Hepatocyte (in vitro differentiated cells): ENCODE data around the gene DNM3. TPM values are rescaled to one million over a fixed set of nuclear protein-coding genes. Genes with fewer than 3 reads are reported as not detected.

Experiments
- DNase-seq: peaks from one replicate; pipeline ENCODE4 v3.0.0-alpha.2; 2016; ENCODE audit warnings: low spot score
- H2AFZ ChIP-seq: fragments of 200-600 bp; sonication (generic); 2 replicates; pipeline ENCODE4 v1.6.0; 2016; ENCODE audit warnings: antibody characterized with exemption, mild to moderate bottlenecking
- H3K27ac ChIP-seq: fragments of 200-600 bp; sonication (generic); 2 replicates; pipeline ENCODE4 v1.5.1; 2016; ENCODE audit warnings: mild to moderate bottlenecking
- H3K27me3 ChIP-seq: fragments of 200-600 bp; sonication (generic); 2 replicates; pipeline ENCODE4 v1.6.1; 2016
- H3K36me3 ChIP-seq: fragments of 200-600 bp; sonication (generic); replicated peaks from 2 replicates; pipeline ENCODE4 v1.5.1; 2016; ENCODE audit warnings: low read depth; ENCODE audit not compliant: insufficient read depth
- H3K4me1 ChIP-seq: fragments of 200-600 bp; sonication (generic); 2 replicates; pipeline ENCODE4 v1.5.1; 2016; ENCODE audit warnings: mild to moderate bottlenecking, moderate library complexity; ENCODE audit not compliant: insufficient read depth
- H3K4me2 ChIP-seq: fragments of 200-600 bp; sonication (generic); 2 replicates; pipeline ENCODE4 v1.6.0; 2016
- H3K4me3 ChIP-seq: fragments of 200-600 bp; sonication (generic); 2 replicates; pipeline ENCODE4 v1.5.1; 2016; ENCODE audit warnings: mild to moderate bottlenecking
- H3K79me2 ChIP-seq: fragments of 200-600 bp; sonication (generic); 2 replicates; pipeline ENCODE4 v1.6.0; 2017; ENCODE audit warnings: mild to moderate bottlenecking
- H3K9me2 ChIP-seq: fragments of 200-600 bp; sonication (generic); replicated peaks from 2 replicates; pipeline ENCODE4 v1.6.0; 2017; ENCODE audit warnings: mild to moderate bottlenecking; ENCODE audit not compliant: insufficient read depth
- H3K9me3 ChIP-seq: fragments of 200-600 bp; sonication (generic); 2 replicates; pipeline ENCODE4 v1.5.1; 2016; ENCODE audit warnings: low read depth, mild to moderate bottlenecking
- H4K20me1 ChIP-seq: fragments of 200-600 bp; sonication (generic); 2 replicates; pipeline ENCODE4 v1.6.0; 2016; ENCODE audit warnings: mild to moderate bottlenecking; ENCODE audit not compliant: insufficient read depth, poor library complexity, severe bottlenecking
- EZH2 ChIP-seq: fragments of 200-600 bp; sonication (generic); IDR thresholded peaks from 2 replicates; pipeline ENCODE4 v1.6.1; 2016; ENCODE audit warnings: antibody characterized with exemption, mild to moderate bottlenecking, borderline replicate concordance
- EZH2phosphoT487 ChIP-seq: fragments of 200-600 bp; sonication (generic); IDR thresholded peaks from one replicate; pipeline ENCODE4 v1.6.1; 2018; ENCODE audit warnings: antibody characterized with exemption, mild to moderate bottlenecking, low read depth, moderate library complexity; ENCODE audit not compliant: unreplicated experiment, severe bottlenecking
- WGBS: methylation state at CpG from one replicate; pipeline ENCODE4 v1.1.6; 2016; ENCODE audit warnings: low lambda C conversion rate; ENCODE audit errors: missing lambda C conversion rate; 5-methylcytosine and 5-hydroxymethylcytosine counted together
- polyA plus RNA-seq: library from polyadenylated mRNA; unstranded; fragments of >200 nt; fragmentation: Nextera tagmentation; extraction: Ambion mirVana; gene quantifications from 2 replicates; pipeline ENCODE4 v1.2.1, GENCODE V29; 2016
- total RNA-seq: library from RNA; depleted of rRNA; stranded (reverse); fragments of >200 nt; gene quantifications from 2 replicates; pipeline ENCODE4 v1.2.3, GENCODE V29; 2014
- TF ChIP-seq, protein P1 (sequence below): fragments of 200-600 bp; sonication (generic); IDR thresholded peaks from 2 replicates; pipeline ENCODE4 v1.5.1; 2016; ENCODE audit warnings: antibody characterized with exemption, mild to moderate bottlenecking; ENCODE audit not compliant: poor library complexity

DNM3 gene
- total and polyA plus RNA-seq, 2 experiments from 2014 or later: 1.5 TPM; not detected in 1

- no peaks in the 10 kb centered on the region for H3K27me3 ChIP-seq
- no peaks in the 10 kb centered on the region for H4K20me1 ChIP-seq
- no peak for DNase-seq
- no peak overlapping the region for H3K4me3 ChIP-seq
- no peak overlapping the region for H3K27ac ChIP-seq
- no peak overlapping the region for H3K4me2 ChIP-seq
- WGBS: 96% methylated on average over 3 of the region's 3 CpGs
- no peaks in the 10 kb centered on the region for H3K36me3 ChIP-seq
- TF ChIP-seq EZH2 (no peak), EZH2phosphoT487 (no peak)
- TF ChIP-seq, protein P1, sequence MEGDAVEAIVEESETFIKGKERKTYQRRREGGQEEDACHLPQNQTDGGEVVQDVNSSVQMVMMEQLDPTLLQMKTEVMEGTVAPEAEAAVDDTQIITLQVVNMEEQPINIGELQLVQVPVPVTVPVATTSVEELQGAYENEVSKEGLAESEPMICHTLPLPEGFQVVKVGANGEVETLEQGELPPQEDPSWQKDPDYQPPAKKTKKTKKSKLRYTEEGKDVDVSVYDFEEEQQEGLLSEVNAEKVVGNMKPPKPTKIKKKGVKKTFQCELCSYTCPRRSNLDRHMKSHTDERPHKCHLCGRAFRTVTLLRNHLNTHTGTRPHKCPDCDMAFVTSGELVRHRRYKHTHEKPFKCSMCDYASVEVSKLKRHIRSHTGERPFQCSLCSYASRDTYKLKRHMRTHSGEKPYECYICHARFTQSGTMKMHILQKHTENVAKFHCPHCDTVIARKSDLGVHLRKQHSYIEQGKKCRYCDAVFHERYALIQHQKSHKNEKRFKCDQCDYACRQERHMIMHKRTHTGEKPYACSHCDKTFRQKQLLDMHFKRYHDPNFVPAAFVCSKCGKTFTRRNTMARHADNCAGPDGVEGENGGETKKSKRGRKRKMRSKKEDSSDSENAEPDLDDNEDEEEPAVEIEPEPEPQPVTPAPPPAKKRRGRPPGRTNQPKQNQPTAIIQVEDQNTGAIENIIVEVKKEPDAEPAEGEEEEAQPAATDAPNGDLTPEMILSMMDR: no peak
- no peaks in the 10 kb centered on the region for H3K9me3 ChIP-seq
- H3K79me2 ChIP-seq: no peaks in the 10 kb centered on the region
- H3K4me1 ChIP-seq: peaks cover 10% of the 10 kb centered on the region
- no peaks in the 10 kb centered on the region for H3K9me2 ChIP-seq
- H2AFZ ChIP-seq: no peak overlapping the region
Observed at GRCh38 chr1:171943973-171944561, 102.8 kb downstream of the DNM3 start.

DNA sequence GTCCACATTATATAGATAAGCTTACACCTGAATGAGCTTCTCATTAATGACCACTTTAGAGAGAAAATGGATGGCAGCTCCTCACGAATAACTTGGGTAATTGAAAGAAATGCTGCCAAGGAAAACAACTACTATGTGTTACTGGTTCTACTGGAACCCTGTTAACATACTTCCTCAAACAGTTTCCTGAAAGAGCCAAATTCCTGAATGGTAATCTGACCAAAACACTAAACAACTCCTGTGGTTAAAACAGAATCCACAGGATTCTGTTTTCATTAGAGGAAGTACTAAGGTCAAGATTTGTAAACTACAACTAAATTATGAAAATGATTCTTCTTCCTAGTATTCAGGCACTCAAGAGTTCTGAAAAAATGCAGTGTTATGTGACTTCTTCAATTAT is 107.2 kb downstream of the DNM3 start:
- DNase-seq: no peak
- WGBS: 38% methylated on average over 1 of the region's 1 CpG
- no peaks in the 10 kb centered on the region for H3K9me3 ChIP-seq
- no peaks in the 10 kb centered on the region for H3K27me3 ChIP-seq
- TF ChIP-seq EZH2phosphoT487 (no peak), EZH2 (no peak)
- TF ChIP-seq, protein P1: no peak
- no peaks in the 10 kb centered on the region for H3K36me3 ChIP-seq
- H2AFZ ChIP-seq: no peak overlapping the region
- no peak overlapping the region for H3K4me2 ChIP-seq
- H3K4me3 ChIP-seq: no peak overlapping the region
- no peaks in the 10 kb centered on the region for H3K4me1 ChIP-seq
- H4K20me1 ChIP-seq: no peaks in the 10 kb centered on the region
- H3K27ac ChIP-seq: no peak overlapping the region
- no peaks in the 10 kb centered on the region for H3K9me2 ChIP-seq
- H3K79me2 ChIP-seq: no peaks in the 10 kb centered on the region

DNA sequence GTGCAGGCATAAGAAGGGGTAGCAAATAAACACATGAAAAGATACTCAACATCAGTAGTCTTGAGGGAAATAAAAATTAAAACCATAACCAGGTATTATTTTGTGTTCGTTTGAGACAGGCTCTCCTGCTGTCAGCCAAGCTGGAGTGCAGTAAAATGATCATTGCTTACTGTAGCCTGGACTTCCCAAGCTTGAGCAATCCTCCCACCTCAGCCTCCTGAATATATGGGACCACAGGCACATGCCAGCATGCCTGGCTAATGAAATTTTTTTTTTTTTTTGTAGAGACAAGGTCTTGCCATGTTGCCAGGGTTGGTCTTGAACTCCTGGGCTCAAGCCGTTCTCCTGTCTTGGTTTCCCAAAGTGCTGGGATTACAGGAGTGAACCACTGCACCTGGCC is 108.0 kb downstream of the DNM3 start:
- no peak overlapping the region for H3K27ac ChIP-seq
- 91% methylated on average over 2 of the region's 2 CpGs for WGBS
- H3K4me3 ChIP-seq: no peak overlapping the region
- no peak overlapping the region for H3K4me2 ChIP-seq
- H4K20me1 ChIP-seq: no peaks in the 10 kb centered on the region
- H3K27me3 ChIP-seq: no peaks in the 10 kb centered on the region
- H3K9me2 ChIP-seq: no peaks in the 10 kb centered on the region
- TF ChIP-seq EZH2 (no peak), EZH2phosphoT487 (no peak)
- TF ChIP-seq, protein P1: no peak
- no peaks in the 10 kb centered on the region for H3K9me3 ChIP-seq
- no peaks in the 10 kb centered on the region for H3K4me1 ChIP-seq
- no peaks in the 10 kb centered on the region for H3K79me2 ChIP-seq
- no peak overlapping the region for H2AFZ ChIP-seq
- H3K36me3 ChIP-seq: no peaks in the 10 kb centered on the region
- no peak for DNase-seq
